H9 (cell line): Measurements from ENCODE around the gene FAM222B. TPM values are rescaled to one million over a fixed set of nuclear protein-coding genes. Genes with fewer than 3 reads are reported as not detected.
"Not testable (repeated sequence)": the region's sequence is repeated elsewhere in the genome, so short reads cannot be mapped to it uniquely, and the experiment has no call there.

Experiments used
- DNase-seq: peaks from one replicate; pipeline ENCODE4 v3.0.0-alpha.2; 2017
- H2AFZ ChIP-seq: one replicate; pipeline ENCODE4 v1.6.1; 2013; ENCODE audit warnings: mild to moderate bottlenecking, low read length, control low read depth, moderate library complexity
- H2AK5ac ChIP-seq: 2 replicates; pipeline ENCODE4 v1.6.1; 2013; ENCODE audit warnings: low read length, control low read depth, mixed read lengths; ENCODE audit not compliant: insufficient read length
- H2BK120ac ChIP-seq: one replicate; pipeline ENCODE4 v1.6.1; 2013; ENCODE audit warnings: low read depth, mild to moderate bottlenecking, low read length, control low read depth, inconsistent platforms; ENCODE audit not compliant: poor library complexity, severe bottlenecking
- H2BK12ac ChIP-seq: 2 replicates; pipeline ENCODE4 v1.6.1; 2013; ENCODE audit warnings: low read length, control low read depth, mixed read lengths, low read depth; ENCODE audit not compliant: insufficient read length
- H2BK15ac ChIP-seq: 2 replicates; pipeline ENCODE4 v1.6.1; 2013; ENCODE audit warnings: low read depth, low read length, control low read depth
- H2BK20ac ChIP-seq: one replicate; pipeline ENCODE4 v1.6.1; 2013; ENCODE audit warnings: low read depth, mild to moderate bottlenecking, low read length, control low read depth, inconsistent platforms; ENCODE audit not compliant: poor library complexity, severe bottlenecking
- H2BK5ac ChIP-seq: 2 replicates; pipeline ENCODE4 v1.6.1; 2013; ENCODE audit warnings: low read length, control low read depth, mixed read lengths; ENCODE audit not compliant: insufficient read length
- H3K14ac ChIP-seq: 2 replicates; pipeline ENCODE4 v1.6.1; 2013; ENCODE audit warnings: low read length, control low read depth; ENCODE audit not compliant: insufficient read depth
- H3K18ac ChIP-seq: 2 replicates; pipeline ENCODE4 v1.6.1; 2013; ENCODE audit warnings: low read depth, mild to moderate bottlenecking, mixed read lengths, low read length, control low read depth; ENCODE audit not compliant: insufficient read length
- H3K23ac ChIP-seq: 2 replicates; pipeline ENCODE4 v1.6.1; 2013; ENCODE audit warnings: low read length, control low read depth, mixed read lengths, low read depth; ENCODE audit not compliant: insufficient read length
- H3K23me2 ChIP-seq: 2 replicates; pipeline ENCODE4 v1.6.1; 2013; ENCODE audit warnings: low read depth, mild to moderate bottlenecking, mixed read lengths, low read length, control low read depth; ENCODE audit not compliant: insufficient read length, poor library complexity, severe bottlenecking
- H3K27ac ChIP-seq: 2 replicates; pipeline ENCODE4 v1.5.1; 2013; ENCODE audit warnings: low read length, control low read depth, mixed read lengths, low read depth; ENCODE audit not compliant: insufficient read length
- H3K27me3 ChIP-seq: 2 replicates; pipeline ENCODE4 v1.6.1; 2013; ENCODE audit warnings: low read length, control low read depth, inconsistent platforms; ENCODE audit not compliant: insufficient read depth
- H3K4ac ChIP-seq: 2 replicates; pipeline ENCODE4 v1.6.1; 2013; ENCODE audit warnings: low read depth, mild to moderate bottlenecking, control low read depth, inconsistent platforms, low read length, moderate library complexity
- H3K4me1 ChIP-seq: 2 replicates; pipeline ENCODE4 v1.6.1; 2013; ENCODE audit warnings: low read length, control low read depth, inconsistent platforms; ENCODE audit not compliant: insufficient read depth
- H3K4me2 ChIP-seq: 2 replicates; pipeline ENCODE4 v1.6.1; 2013; ENCODE audit warnings: low read length, control low read depth, mixed read lengths; ENCODE audit not compliant: insufficient read length, insufficient read depth
- H3K56ac ChIP-seq: 2 replicates; pipeline ENCODE4 v1.6.1; 2013; ENCODE audit warnings: low read depth, mild to moderate bottlenecking, mixed read lengths, low read length, control low read depth; ENCODE audit not compliant: insufficient read length
- H3K79me1 ChIP-seq: 2 replicates; pipeline ENCODE4 v1.6.1; 2013; ENCODE audit warnings: low read depth, mild to moderate bottlenecking, moderate library complexity, low read length, control low read depth, inconsistent platforms; ENCODE audit not compliant: insufficient read depth, poor library complexity, severe bottlenecking
- H3K79me2 ChIP-seq: 2 replicates; pipeline ENCODE4 v1.6.1; 2013; ENCODE audit warnings: low read length, control low read depth, inconsistent platforms; ENCODE audit not compliant: insufficient read depth
- H3K9ac ChIP-seq: 2 replicates; pipeline ENCODE4 v1.6.1; 2013; ENCODE audit warnings: low read length, control low read depth, mixed read lengths; ENCODE audit not compliant: insufficient read length; ENCODE audit errors: extremely low read depth
- H3K9me3 ChIP-seq: one replicate; pipeline ENCODE4 v1.6.1; 2013; ENCODE audit warnings: low read depth, low read length, inconsistent platforms; ENCODE audit not compliant: control insufficient read depth
- H3T11ph ChIP-seq: one replicate; pipeline ENCODE4 v1.6.1; 2013; ENCODE audit warnings: mild to moderate bottlenecking, low read length, control low read depth, inconsistent platforms
- H4K20me1 ChIP-seq: one replicate; pipeline ENCODE4 v1.6.1; 2013; ENCODE audit not compliant: control insufficient read depth, insufficient read length, insufficient read depth
- H4K5ac ChIP-seq: 2 replicates; pipeline ENCODE4 v1.6.1; 2013; ENCODE audit warnings: low read depth, mild to moderate bottlenecking, mixed read lengths, low read length, control low read depth; ENCODE audit not compliant: insufficient read length
- H4K8ac ChIP-seq: replicated peaks from 2 replicates; pipeline ENCODE4 v1.6.1; 2013; ENCODE audit warnings: low read length, control low read depth, mixed read lengths, low read depth; ENCODE audit not compliant: insufficient read length
- H4K91ac ChIP-seq: 2 replicates; pipeline ENCODE4 v1.6.1; 2013; ENCODE audit warnings: low read depth, mild to moderate bottlenecking, moderate library complexity, mixed read lengths, low read length, control low read depth; ENCODE audit not compliant: insufficient read length
- H3K27ac Mint-ChIP-seq, 3 experiments: 2 replicates in 2 of 3; 3 replicates in 1 of 3; pipeline ENCODE4 v1.8.0; 2020 to 2021; ENCODE audit warnings: mixed read lengths in 3 of 3, mild to moderate bottlenecking in 1 of 3, moderate library complexity in 1 of 3
- H3K27me3 Mint-ChIP-seq: 2 replicates; pipeline ENCODE4 v1.8.0; 2021; ENCODE audit warnings: low read depth, mild to moderate bottlenecking, moderate library complexity, mixed read lengths
- H3K36me3 Mint-ChIP-seq, 3 experiments: 2 replicates in 2 of 3; 3 replicates in 1 of 3; pipeline ENCODE4 v1.8.0; 2020 to 2021; ENCODE audit warnings: low read depth in 3 of 3, mixed read lengths in 3 of 3; ENCODE audit not compliant: insufficient read depth in 1 of 3
- H3K4me1 Mint-ChIP-seq, 2 experiments: 2 replicates each; pipeline ENCODE4 v1.8.0; 2020; ENCODE audit warnings: mixed read lengths in 2 of 2
- H3K4me3 Mint-ChIP-seq, 2 experiments: 2 replicates in 1 of 2; 3 replicates in 1 of 2; pipeline ENCODE4 v1.8.0; 2020 to 2021; ENCODE audit warnings: mild to moderate bottlenecking in 2 of 2, mixed read lengths in 2 of 2, moderate library complexity in 1 of 2
- H3K9me3 Mint-ChIP-seq, 2 experiments: 2 replicates in 1 of 2; 3 replicates in 1 of 2; pipeline ENCODE4 v1.8.0; 2020; ENCODE audit warnings: mild to moderate bottlenecking in 2 of 2, mixed read lengths in 2 of 2, moderate library complexity in 1 of 2
- CTCF ChIP-seq: fragments of 200-600 bp; sonication (generic); conservative IDR thresholded peaks from 3 replicates; pipeline ENCODE4 v1.8.0; 2021; ENCODE audit warnings: antibody characterized with exemption, mild to moderate bottlenecking
- WGBS: extraction: QIAGEN DNeasy Blood & Tissue Kit; methylation state at CpG from one replicate; pipeline ENCODE4 v1.1.7; 2013; ENCODE audit warnings: missing lambda C conversion rate, low lambda C conversion rate, mixed read lengths; ENCODE audit not compliant: insufficient read length; ENCODE audit errors: extremely low coverage; 5-methylcytosine and 5-hydroxymethylcytosine counted together
- total RNA-seq: library from RNA; stranded (reverse); gene quantifications from 2 replicates; pipeline ENCODE4 v1.2.1, GENCODE V29; 2021

The FAM222B gene
- total RNA-seq, 1 experiment from 2014 or later, result 76.1 TPM

GRCh38 chr17:28848667-28849066 lies 6.1 kb upstream of the FAM222B start:
- H3K27me3 Mint-ChIP-seq, H3K4me1 ChIP-seq, H2BK5ac ChIP-seq, H3K14ac ChIP-seq, H3K4me2 ChIP-seq, H2BK15ac ChIP-seq, H4K20me1 ChIP-seq, H3K4me1 Mint-ChIP-seq, H4K91ac ChIP-seq, H3T11ph ChIP-seq, H3K23ac ChIP-seq, H3K56ac ChIP-seq, H2BK12ac ChIP-seq, H3K18ac ChIP-seq, H3K9me3 ChIP-seq, H3K4ac ChIP-seq, H3K79me1 ChIP-seq, H3K79me2 ChIP-seq, H2BK120ac ChIP-seq, H3K27ac ChIP-seq, H4K8ac ChIP-seq, H3K23me2 ChIP-seq, H2AFZ ChIP-seq, H3K27me3 ChIP-seq, H4K5ac ChIP-seq, H3K36me3 Mint-ChIP-seq, H3K27ac Mint-ChIP-seq, H2BK20ac ChIP-seq, H3K9ac ChIP-seq, H2AK5ac ChIP-seq, H3K4me3 Mint-ChIP-seq, H3K9me3 Mint-ChIP-seq: not testable (repeated sequence)
- peak; percentile 80 for TF ChIP-seq CTCF
- DNase-seq, result peak; percentile 62
- no CpG with 5 or more reads among the region's 15 CpGs for WGBS

GRCh38 chr17:28846699-28847098 lies 4.1 kb upstream of the FAM222B start:
- H3K56ac ChIP-seq, H2BK12ac ChIP-seq, H3K27me3 ChIP-seq, H2AK5ac ChIP-seq, H3K9ac ChIP-seq, H3K27ac Mint-ChIP-seq, H2BK120ac ChIP-seq, H4K8ac ChIP-seq, H3K79me2 ChIP-seq, H3K27ac ChIP-seq, H3K4me2 ChIP-seq, H3K79me1 ChIP-seq, H3K4me3 Mint-ChIP-seq, H3K4ac ChIP-seq, H3K9me3 ChIP-seq, H3K23me2 ChIP-seq, H3T11ph ChIP-seq, H3K9me3 Mint-ChIP-seq, H2BK20ac ChIP-seq, H3K14ac ChIP-seq, H2BK15ac ChIP-seq, H3K4me1 ChIP-seq, H4K20me1 ChIP-seq, H2BK5ac ChIP-seq, H4K5ac ChIP-seq, H3K36me3 Mint-ChIP-seq, H3K18ac ChIP-seq, H3K4me1 Mint-ChIP-seq, H4K91ac ChIP-seq, H3K23ac ChIP-seq, H2AFZ ChIP-seq, H3K27me3 Mint-ChIP-seq, DNase-seq: not testable (repeated sequence)
- no CpG with 5 or more reads among the region's 9 CpGs for WGBS
